Measurements from ENCODE around the gene CYB5RL. TPM values are rescaled to one million over a fixed set of nuclear protein-coding genes. Genes with fewer than 3 reads are reported as not detected.

Gene CYB5RL, protein sequence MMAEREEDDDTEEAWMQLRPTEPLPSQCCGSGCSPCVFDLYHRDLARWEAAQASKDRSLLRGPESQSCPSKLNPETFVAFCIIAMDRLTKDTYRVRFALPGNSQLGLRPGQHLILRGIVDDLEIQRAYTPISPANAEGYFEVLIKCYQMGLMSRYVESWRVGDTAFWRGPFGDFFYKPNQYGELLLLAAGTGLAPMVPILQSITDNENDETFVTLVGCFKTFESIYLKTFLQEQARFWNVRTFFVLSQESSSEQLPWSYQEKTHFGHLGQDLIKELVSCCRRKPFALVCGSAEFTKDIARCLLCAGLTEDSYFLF
- 3.3 and 4.7 TPM in 2 replicates for polyA plus RNA-seq (2012; rRNA removed)
- polyA plus RNA-seq (2012; cell fraction: cytosol; rRNA removed): 2.2 and 3.0 TPM in 2 replicates
- polyA plus RNA-seq (2012; cell fraction: nucleus; rRNA removed): 5.9 and 7.0 TPM in 2 replicates

GRCh38 chr1:54199765-54200518 is at the start of gene CYB5RL, which contains the start of gene MRPL37:
Gene CYB5RL, minus strand, starts transcription at chr1:54200030. Its CDS starts 4,414 bp downstream, at chr1:54195616.
Gene MRPL37, plus strand, starts transcription at chr1:54200167. Its CDS starts 77 bp downstream, at chr1:54200244.
- Histone ChIP-seq H4K20me1 (ENCODE audit: insufficient read depth) (no peaks in the 10 kb centered on the region), H3K4me3 (ENCODE audit: low read depth in 2 of 2, low read length in 1 of 2) (peak within 1 kb of the TSS; percentile 90 to 96), H3K9me2 (no peaks in the 10 kb centered on the region), H3K27me3 (ENCODE audit: insufficient read depth) (no peaks in the 10 kb centered on the region), H3F3A (replicated peaks; ENCODE audit: insufficient read depth) (no peaks in the 10 kb centered on the region), H2AFZ (ENCODE audit: low read depth) (peak within 1 kb of the TSS; percentile 96), H3K36me3 (replicated peaks in 1 of 2; ENCODE audit: control insufficient read depth in 1 of 2, insufficient read depth in 2 of 2, low read length in 1 of 2) (peaks cover 7% of the 10 kb centered on the region in 2 experiments), H3K4me2 (peak within 1 kb of the TSS; percentile 85), H3K79me2 (ENCODE audit: insufficient read depth) (peaks cover 42% of the 10 kb centered on the region), H3K27ac (ENCODE audit: low read depth in 2 of 2, low read length in 1 of 2) (peak within 1 kb of the TSS; percentile 20 to 63; a peak in 2 of 4 replicates), H3K4me1 (ENCODE audit: control insufficient read depth in 1 of 2, insufficient read depth in 2 of 2, low read depth in 1 of 2, low read length in 1 of 2) (peaks cover 0 to 14% of the 10 kb centered on the region in 2 experiments; a peak in 2 of 4 replicates), H3K9ac (peak within 1 kb of the TSS; percentile 92), H3K9me3 (no peaks in the 10 kb centered on the region)
- peak; percentile 97 for DNase-seq
- POLR2A ChIA-PET: interaction anchor here (0.6 to 1.9 kb wide), 3 partner anchors 20 to 207 kb away, joined by 3 to 4 read pairs (median 4); no protein-coding TSS in a partner anchor
- TF ChIP-seq RAD21 (IDR thresholded peaks at IDR 0.05; ENCODE audit: low read length) (no peak), YY1 (IDR thresholded peaks at IDR 0.05; ENCODE audit: low read depth) (peak; percentile 97), MXI1 (IDR thresholded peaks at IDR 0.05; ENCODE audit: low read depth, low read length) (peak; percentile 84), EZH2phosphoT487 (IDR thresholded peaks at IDR 0.05; ENCODE audit: borderline replicate concordance, low read depth) (no peak), GABPA (IDR thresholded peaks at IDR 0.05; ENCODE audit: low read depth) (peak; percentile 19; the same call in 1 of the 2 replicates), USF1 (IDR thresholded peaks at IDR 0.05; ENCODE audit: borderline replicate concordance, low read depth) (peak; percentile 65; the same call in 1 of the 2 replicates), REST (IDR thresholded peaks at IDR 0.05; ENCODE audit: low read depth, low read length) (no peak), TAF1 (IDR thresholded peaks at IDR 0.05; ENCODE audit: borderline replicate concordance, low read depth, low read length) (peak; percentile 86), TEAD4 (IDR thresholded peaks at IDR 0.05; ENCODE audit: borderline replicate concordance, insufficient read depth) (no peak), NRF1 (IDR thresholded peaks at IDR 0.05; ENCODE audit: low read depth, low read length) (0 out of 2 replicates have a peak, but pooled peaks have one; percentile 15), IRF3 (IDR thresholded peaks at IDR 0.05; ENCODE audit: low read depth, low read length) (peak; percentile 69), POLR2AphosphoS5 (IDR thresholded peaks at IDR 0.05; ENCODE audit: low read depth, low read length) (peak; percentile 90), SIN3A (IDR thresholded peaks at IDR 0.05; ENCODE audit: borderline replicate concordance, low read depth, low read length) (0 out of 2 replicates have a peak, but pooled peaks have one; percentile 75), CHD2 (IDR thresholded peaks at IDR 0.05; ENCODE audit: low read length, partially characterized antibody) (peak; percentile 83), NFIC (IDR thresholded peaks at IDR 0.05; ENCODE audit: borderline replicate concordance) (peak; percentile 35; the same call in 1 of the 2 replicates), ZBTB33 (IDR thresholded peaks at IDR 0.05; ENCODE audit: borderline replicate concordance, low read depth) (no peak)
- TF ChIP-seq, protein P1, sequence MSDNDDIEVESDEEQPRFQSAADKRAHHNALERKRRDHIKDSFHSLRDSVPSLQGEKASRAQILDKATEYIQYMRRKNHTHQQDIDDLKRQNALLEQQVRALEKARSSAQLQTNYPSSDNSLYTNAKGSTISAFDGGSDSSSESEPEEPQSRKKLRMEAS (IDR thresholded peaks at IDR 0.05; ENCODE audit: low read depth): peak; percentile 78
- TF ChIP-seq, protein P2, sequence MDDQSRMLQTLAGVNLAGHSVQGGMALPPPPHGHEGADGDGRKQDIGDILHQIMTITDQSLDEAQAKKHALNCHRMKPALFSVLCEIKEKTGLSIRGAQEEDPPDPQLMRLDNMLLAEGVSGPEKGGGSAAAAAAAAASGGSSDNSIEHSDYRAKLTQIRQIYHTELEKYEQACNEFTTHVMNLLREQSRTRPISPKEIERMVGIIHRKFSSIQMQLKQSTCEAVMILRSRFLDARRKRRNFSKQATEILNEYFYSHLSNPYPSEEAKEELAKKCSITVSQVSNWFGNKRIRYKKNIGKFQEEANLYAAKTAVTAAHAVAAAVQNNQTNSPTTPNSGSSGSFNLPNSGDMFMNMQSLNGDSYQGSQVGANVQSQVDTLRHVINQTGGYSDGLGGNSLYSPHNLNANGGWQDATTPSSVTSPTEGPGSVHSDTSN (IDR thresholded peaks at IDR 0.05): peak; percentile 100
- 3% methylated on average over 27 of the region's 51 CpGs for WGBS (ENCODE audit: low lambda C conversion rate)
- CTCF ChIA-PET: interaction anchor here (1.0 to 2.1 kb wide), 9 partner anchors 13 to 348 kb away, joined by 3 to 8 read pairs (median 4); partner anchors contain the start of gene ACOT11

Measured in SK-N-SH (cell line).